GM18499 (cell line): ENCODE data around the gene DBNDD1.

ENCODE experiments used
- ATAC-seq: cut with Tn5 transposase; IDR thresholded peaks from one replicate; pipeline ENCODE4 v1.9.1; 2021; ENCODE audit warnings: moderate number of reproducible peaks; ENCODE audit not compliant: insufficient read depth, unreplicated experiment

Gene DBNDD1

GRCh38 chr16:90040152-90041023 lies 21.1 kb upstream of the DBNDD1 start:
- ATAC-seq, result no peak

- ATAC-seq, result no peak
Measured at GRCh38 chr16:90037276-90037675, 18.0 kb upstream of the DBNDD1 start.

GRCh38 chr16:90035902-90036301 lies 16.6 kb upstream of the DBNDD1 start:
- ATAC-seq, result no peak

- ATAC-seq, result no peak
Measured at GRCh38 chr16:90034504-90034903, 15.2 kb upstream of the DBNDD1 start.

DNA sequence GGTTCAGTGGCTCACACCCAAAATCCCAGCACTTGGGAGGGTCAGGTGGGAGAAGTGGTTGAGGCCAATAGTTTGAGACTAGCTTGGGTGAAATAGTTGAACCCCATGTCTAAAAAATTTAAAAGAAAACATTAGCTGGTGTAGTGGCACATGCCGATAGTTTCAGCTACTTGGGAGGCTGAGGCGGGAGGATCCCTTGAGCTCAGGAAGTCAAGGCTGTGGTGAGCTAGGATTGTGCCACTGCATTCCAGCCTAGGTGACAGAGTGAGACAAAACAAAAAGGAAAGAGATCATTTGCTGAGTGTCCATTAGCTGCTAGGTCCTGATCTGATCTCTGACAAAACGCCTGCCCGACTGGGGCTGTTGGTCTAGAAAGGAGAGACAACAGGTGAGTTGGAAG lies 14.1 kb upstream of the DBNDD1 start:
- ATAC-seq, result no peak

- no peak for ATAC-seq
Measured at GRCh38 chr16:90032674-90033331, 13.5 kb upstream of the DBNDD1 start.

DNA sequence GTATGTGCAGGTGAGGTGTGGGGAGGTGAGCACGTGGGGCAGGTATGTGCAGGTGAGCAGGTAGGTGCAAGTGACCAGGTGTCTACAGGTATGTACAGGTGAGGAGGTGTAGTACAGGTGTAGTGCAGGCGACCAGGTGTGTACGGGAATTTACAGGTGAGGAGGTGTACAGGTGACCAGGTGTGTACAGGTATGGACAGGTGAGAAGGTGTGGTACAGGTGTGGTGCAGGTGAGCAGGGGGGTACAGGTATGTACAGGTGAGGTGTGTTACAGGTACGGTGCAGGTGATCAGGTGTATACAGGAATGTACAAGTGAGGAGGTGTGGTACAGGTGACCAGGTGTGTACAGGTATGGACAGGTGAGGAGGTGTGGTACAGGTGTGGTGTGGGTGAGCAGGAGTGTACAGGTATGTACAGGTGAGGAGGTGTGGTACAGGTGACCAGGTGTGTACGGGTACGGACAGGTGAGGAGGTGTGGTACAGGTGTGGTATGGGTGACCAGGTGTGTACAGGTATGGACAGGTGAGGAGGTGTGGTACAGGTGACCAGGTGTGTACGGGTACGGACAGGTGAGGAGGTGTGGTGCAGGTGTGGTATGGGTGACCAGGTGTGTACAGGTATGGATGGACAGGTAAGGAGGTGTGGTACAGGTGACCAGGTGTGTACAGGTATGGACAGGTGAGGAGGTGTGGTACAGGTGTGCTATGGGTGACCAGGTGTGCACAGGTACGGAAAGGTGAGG lies 12.8 kb upstream of the DBNDD1 start:
- ATAC-seq, result no peak

DNA sequence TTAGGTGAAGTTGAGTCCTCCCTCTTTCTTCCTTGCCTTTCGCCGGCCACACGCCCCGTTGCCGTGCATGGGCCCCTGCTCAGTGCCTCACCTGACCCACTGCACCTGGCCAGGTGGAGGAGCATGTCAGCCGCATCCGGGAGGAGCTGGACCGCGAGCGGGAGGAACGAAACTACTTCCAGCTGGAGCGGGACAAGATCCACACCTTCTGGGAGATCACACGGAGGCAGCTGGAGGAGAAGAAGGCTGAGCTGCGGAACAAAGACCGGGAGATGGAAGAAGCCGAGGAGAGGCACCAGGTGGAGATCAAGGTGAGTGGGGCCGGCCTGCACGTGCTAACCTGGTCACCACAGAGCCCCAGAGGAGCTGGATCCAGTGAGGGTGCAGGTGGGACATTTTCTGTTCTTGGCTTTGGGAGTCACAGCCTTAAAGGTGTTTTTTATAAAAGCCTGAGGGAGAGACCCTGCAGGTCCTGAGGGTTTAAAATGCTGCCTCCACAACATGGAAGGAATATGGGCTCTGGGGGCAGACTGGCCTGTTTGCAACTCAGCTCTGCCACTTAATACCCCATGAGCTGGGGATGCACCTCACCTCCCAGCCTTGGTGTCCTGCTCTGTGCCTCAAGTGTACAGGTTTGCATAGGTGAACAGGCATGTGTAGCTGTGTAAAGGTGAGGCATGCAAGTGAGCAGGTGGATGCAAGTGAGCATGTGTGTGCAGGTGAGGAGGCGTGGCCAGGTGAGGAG lies 12.1 kb upstream of the DBNDD1 start:
- no peak for ATAC-seq

DNA sequence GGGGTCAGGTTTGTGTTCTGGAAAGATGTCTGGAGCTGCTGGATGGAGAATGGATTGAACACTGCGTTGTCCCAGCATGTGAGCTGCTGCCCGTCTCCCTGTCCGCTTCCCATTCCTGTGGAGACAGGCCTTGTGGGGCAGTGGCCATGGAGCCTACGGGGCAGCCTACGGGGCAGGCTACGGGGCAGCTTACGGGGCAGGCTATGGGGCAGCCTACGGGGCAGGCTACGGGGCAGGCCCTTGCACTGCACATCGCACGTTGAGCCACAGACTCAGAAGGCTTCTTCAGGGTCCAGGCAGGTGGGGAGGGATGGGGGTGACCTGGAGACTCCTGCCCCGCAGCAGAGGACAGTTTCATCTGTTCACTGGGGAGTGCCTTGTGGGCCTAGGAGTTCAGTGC lies 9.7 kb upstream of the DBNDD1 start:
- ATAC-seq, result no peak

DNA sequence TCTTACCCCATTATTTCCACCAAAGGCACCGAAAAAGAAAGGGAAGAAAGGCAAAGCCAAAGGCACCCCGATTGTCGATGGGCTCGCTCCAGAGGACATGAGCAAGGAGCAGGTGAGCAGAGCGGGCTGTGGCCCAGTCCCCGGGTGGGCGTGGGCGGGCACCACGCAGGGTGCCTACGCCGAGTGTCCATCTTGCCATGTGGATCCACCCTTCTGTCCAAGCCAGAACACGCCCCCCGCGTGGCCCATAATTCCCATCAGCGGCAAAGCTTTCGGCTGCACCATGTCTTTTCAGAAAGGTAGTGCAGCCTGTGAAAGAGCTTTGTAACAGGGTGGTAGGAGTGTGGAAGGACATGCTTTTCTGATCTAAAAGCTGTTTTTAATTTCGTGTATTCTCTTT lies 8.4 kb upstream of the DBNDD1 start:
- ATAC-seq, result no peak

DNA sequence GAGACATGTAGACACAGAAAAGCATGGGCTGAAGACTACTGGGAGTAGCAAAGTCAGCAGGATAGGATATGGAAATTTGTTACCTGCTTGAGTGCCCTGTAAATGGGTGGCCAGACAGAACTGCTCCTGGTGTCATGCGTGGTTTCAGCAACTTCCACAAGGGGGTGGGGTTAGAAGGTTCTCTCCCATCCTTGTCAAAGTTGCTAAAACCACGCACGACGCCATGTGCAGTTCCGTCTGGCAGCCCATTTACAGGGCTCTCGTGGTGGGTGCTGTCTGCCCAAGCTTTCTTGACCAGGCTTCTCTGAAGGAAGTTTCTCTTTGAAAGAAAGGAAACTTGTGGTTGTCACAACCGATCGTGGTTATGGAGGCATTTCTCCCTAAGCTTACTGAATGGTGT lies 6.9 kb upstream of the DBNDD1 start:
- no peak for ATAC-seq

- ATAC-seq, result no peak
Measured at GRCh38 chr16:90023078-90023447, 3.8 kb upstream of the DBNDD1 start.

DNA sequence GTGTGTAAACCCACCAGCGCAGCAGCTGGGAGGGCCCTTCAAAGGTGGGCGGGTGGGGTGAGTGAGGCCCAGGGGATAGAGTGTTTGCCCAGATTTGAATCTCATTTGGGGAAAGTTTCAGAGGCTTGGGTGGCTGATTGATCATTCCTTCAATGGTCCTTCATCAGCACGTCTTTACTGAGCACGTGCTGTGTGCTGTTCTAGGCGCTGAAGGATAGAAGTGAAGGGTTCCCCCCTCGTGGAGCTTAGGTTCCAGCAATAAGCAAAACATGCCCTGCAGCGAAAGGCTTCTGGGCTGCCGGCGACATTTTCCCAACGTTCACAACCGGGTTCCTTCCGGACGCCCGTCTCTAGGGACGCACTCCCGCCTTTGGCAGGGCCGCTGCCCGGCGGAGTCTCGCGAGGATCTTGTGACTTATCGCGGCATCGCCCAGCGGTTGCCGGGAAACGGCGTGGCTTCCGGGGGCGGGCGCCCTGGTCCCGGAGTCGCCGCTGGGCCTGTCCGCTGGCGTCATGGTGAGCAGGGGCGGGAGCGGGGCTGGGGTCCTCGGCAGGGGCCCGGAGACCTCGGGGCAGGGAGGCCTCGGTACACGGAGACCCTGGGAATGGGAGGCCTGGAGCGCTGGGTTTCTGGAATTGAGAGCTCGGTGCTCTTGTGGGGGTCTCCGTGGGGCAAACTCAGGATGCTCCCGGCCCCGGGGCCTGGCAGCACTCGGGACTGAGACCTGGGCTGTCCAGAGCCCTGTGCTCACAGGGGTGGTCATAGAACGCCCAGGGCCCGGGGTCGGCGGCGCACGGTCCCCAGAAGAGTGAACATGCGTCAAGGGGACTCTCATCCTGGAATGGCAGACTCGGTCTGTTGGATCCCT lies 3.2 kb upstream of the DBNDD1 start:
- no peak for ATAC-seq

DNA sequence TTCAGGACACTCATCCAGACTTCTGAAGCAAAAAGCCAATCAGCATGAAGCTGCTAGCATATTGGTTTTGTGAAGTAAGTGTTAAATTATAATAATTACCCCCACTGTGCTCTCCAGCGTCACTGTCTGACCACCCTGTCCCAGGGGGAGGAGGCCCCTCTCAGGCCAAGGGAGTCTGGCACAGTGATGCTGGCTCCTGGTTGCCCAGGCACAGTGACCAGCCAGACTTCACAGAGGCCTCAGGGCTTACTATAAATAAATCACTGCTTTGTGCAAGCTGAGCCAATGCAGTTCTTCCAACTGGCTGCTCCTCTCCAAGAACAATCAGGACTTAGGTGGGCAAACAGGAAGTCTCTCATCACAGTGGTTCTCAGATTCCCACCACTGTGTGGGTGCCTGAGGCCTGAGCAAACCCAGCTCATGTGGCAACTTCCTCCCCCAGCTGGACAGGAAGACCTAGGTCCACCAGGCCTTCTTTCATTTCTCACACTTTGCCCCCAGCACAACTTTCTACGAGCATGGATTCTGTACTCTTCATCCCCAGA lies 1.7 kb upstream of the DBNDD1 start:
- ATAC-seq, result no peak

DNA sequence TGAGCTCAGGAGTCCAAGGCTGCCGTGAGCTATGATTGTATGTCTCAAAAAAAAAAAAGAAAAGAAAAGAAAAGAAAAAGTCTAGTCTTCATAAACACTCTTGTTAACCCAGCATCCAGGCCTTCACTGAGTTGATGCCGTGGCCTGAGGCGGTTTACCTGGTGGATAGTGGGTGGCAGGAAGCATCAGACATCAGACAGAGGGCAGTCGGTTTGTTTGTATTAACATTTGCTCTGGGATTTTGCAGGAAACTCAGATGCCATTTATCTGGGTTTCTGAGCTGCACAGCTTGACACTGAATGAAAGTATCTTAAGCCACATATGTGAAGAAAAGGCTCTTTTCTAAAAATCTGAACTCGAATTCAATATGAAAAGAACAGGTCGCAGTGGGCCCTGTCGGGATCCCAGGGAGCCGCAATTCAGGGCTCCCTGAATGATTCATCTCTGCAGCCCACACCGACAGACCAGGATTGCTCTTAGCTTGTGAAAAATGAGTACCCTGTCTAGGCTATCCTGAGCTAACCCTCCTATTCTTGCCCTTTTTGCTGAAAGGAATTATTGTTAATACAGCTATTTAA lies 1.1 kb upstream of the DBNDD1 start:
- no peak for ATAC-seq

DNA sequence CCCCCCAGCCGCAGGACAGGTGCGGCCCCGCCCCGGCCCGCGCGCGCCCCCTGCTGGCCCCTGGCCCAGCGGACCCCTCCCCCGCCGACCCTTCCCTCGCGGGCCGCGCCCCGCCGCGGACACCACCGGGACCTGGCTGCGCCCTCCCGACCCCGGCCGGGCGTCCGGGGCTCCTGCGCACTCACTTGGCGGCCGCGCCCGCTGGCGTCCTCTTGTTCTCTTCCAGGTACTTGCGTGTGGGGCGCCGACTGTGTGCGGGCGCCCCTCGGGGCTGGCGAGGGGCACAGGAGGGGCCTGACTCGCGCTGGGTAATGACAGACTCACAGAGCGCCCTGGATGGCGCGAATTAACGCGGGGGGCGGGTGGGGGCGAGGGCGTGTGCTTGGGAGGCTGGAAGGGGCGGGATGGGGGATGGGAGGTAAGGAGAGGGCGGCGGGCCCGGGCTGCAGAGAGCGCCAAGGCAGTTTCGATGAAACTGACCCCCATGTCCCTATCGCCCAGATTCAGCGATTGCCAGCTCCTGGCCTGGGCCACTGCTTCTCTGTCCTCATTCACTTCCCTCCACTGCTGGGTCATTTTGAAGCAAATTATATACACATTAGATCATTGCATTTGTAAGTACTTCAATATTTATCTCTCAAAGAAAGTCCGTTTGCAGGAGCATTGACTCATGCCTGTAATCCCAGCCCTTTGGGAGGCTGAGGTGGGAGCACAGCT lies 445 bp upstream of the DBNDD1 start:
- ATAC-seq, result no peak

DNA sequence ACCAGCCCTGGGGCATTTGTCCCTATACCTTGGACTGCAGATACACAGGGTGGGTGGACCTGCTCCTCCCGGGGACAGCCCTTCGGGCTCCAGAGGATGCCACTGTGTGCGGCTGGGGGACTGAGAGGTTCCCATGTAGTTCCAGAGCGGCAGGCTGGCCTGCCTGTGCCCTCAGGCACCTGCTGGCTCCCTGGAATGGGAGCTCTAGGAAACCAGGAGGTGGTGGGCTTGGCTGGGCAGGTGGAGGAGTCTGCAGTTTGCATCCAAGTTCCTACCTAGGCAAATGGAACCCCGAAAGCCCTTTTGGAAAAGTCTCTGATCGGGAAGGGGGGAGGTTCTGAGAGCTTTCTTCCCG lies 982 bp downstream of the DBNDD1 start:
- no peak for ATAC-seq

- no peak for ATAC-seq
Measured at GRCh38 chr16:90016339-90016950, 2.8 kb downstream of the DBNDD1 start.
